ENCODE data around the gene TTYH1. TPM values are rescaled to one million over a fixed set of nuclear protein-coding genes. Genes with fewer than 3 reads are reported as not detected.

The TTYH1 gene
- polyA plus RNA-seq, 1 of the 3 experiments (the other 2 are of a cell fraction) = 0.05 TPM

- peak; percentile 66 for DNase-seq
- TF ChIP-seq USF2 (IDR thresholded peaks at IDR 0.05; ENCODE audit: borderline replicate concordance, low read depth, low read length) = no peak
- Histone ChIP-seq H3K4me1 (ENCODE audit: control insufficient read depth in 1 of 2, insufficient read depth in 2 of 2, low read depth in 1 of 2, low read length in 1 of 2) (peaks cover 0 to 12% of the 10 kb centered on the region in 2 experiments; a peak in 1 of 4 replicates), H3K27ac (ENCODE audit: low read depth in 2 of 2, low read length in 1 of 2) (no peak overlapping the region), H3F3A (replicated peaks; ENCODE audit: insufficient read depth) (no peaks in the 10 kb centered on the region), H3K36me3 (replicated peaks in 1 of 2; ENCODE audit: control insufficient read depth in 1 of 2, insufficient read depth in 2 of 2, low read length in 1 of 2) (no peaks in the 10 kb centered on the region), H3K9ac (no peak overlapping the region), H2AFZ (ENCODE audit: low read depth) (no peak overlapping the region), H3K27me3 (ENCODE audit: insufficient read depth) (peaks cover 56% of the 10 kb centered on the region), H3K9me3 (no peaks in the 10 kb centered on the region), H3K79me2 (ENCODE audit: insufficient read depth) (no peaks in the 10 kb centered on the region), H4K20me1 (ENCODE audit: insufficient read depth) (0 out of 2 replicates have a peak, but pooled peaks cover under 1% of the 10 kb centered on the region), H3K4me3 (ENCODE audit: low read depth in 2 of 2, low read length in 1 of 2) (no peak overlapping the region), H3K9me2 (no peaks in the 10 kb centered on the region), H3K4me2 (no peak overlapping the region)
- ChIA-PET POLR2A (interaction anchor here (1.2 kb wide), 1 partner anchor 19 kb away, joined by 4 read pairs; the partner anchor contains the start of gene LENG8), CTCF (interaction anchor here (1.0 to 2.0 kb wide), 5 partner anchors 9 to 105 kb away, joined by 3 to 9 read pairs (median 4); no protein-coding TSS in a partner anchor)
- 16% methylated on average over 11 of the region's 13 CpGs for WGBS (ENCODE audit: low lambda C conversion rate)
Observed at GRCh38 chr19:54429545-54430227, 14.4 kb downstream of the TTYH1 start.

- 4% methylated on average over 14 of the region's 43 CpGs for WGBS (ENCODE audit: low lambda C conversion rate)
- Histone ChIP-seq H3F3A (replicated peaks; ENCODE audit: insufficient read depth) (no peaks in the 10 kb centered on the region), H3K9me3 (no peaks in the 10 kb centered on the region), H3K4me3 (ENCODE audit: low read depth in 2 of 2, low read length in 1 of 2) (peak overlapping the region; percentile 36 to 51; a peak in 3 of 4 replicates), H3K27me3 (ENCODE audit: insufficient read depth) (peaks cover 47% of the 10 kb centered on the region), H3K4me2 (peak overlapping the region; percentile 74), H3K27ac (ENCODE audit: low read depth in 2 of 2, low read length in 1 of 2) (no peak overlapping the region), H3K4me1 (ENCODE audit: control insufficient read depth in 1 of 2, insufficient read depth in 2 of 2, low read depth in 1 of 2, low read length in 1 of 2) (peaks cover 0 to 12% of the 10 kb centered on the region in 2 experiments; a peak in 1 of 4 replicates), H4K20me1 (ENCODE audit: insufficient read depth) (0 out of 2 replicates have a peak, but pooled peaks cover 3% of the 10 kb centered on the region), H3K9ac (no peak overlapping the region), H3K79me2 (ENCODE audit: insufficient read depth) (no peaks in the 10 kb centered on the region), H2AFZ (ENCODE audit: low read depth) (no peak overlapping the region), H3K9me2 (no peaks in the 10 kb centered on the region), H3K36me3 (replicated peaks in 1 of 2; ENCODE audit: control insufficient read depth in 1 of 2, insufficient read depth in 2 of 2, low read length in 1 of 2) (no peaks in the 10 kb centered on the region)
- ChIA-PET POLR2A (interaction anchor here (1.0 kb wide), 1 partner anchor 18 kb away, joined by 4 read pairs; the partner anchor contains the start of gene LENG8), CTCF (interaction anchor here (1.2 to 2.0 kb wide), 3 partner anchors 8 to 40 kb away, joined by 4 to 9 read pairs (median 5); no protein-coding TSS in a partner anchor)
- DNase-seq = peak; percentile 86
- TF ChIP-seq CTCF (IDR thresholded peaks at IDR 0.05) (peak; percentile 9; the same call in 1 of the 2 replicates), TAF1 (IDR thresholded peaks at IDR 0.05; ENCODE audit: borderline replicate concordance, low read depth, low read length) (no peak), POLR2AphosphoS5 (IDR thresholded peaks at IDR 0.05; ENCODE audit: low read depth, low read length) (no peak), RAD21 (IDR thresholded peaks at IDR 0.05; ENCODE audit: low read length) (peak; percentile 51), TCF12 (IDR thresholded peaks at IDR 0.05) (no peak), MAX (IDR thresholded peaks at IDR 0.05; ENCODE audit: low read depth) (no peak), ELF1 (IDR thresholded peaks at IDR 0.05) (no peak), EZH2phosphoT487 (IDR thresholded peaks at IDR 0.05; ENCODE audit: borderline replicate concordance, low read depth) (no peak), MEF2A (IDR thresholded peaks at IDR 0.05; ENCODE audit: borderline replicate concordance, low read depth) (no peak), FOXJ3 (CRISPR knock-in tag; IDR thresholded peaks at IDR 0.05) (no peak), FOXM1 (IDR thresholded peaks at IDR 0.05; ENCODE audit: low read depth) (no peak)
Observed at GRCh38 chr19:54430306-54431254, 15.3 kb downstream of the TTYH1 start.

Data from SK-N-SH (cell line).